ENCODE measurements around the gene SNRPD3.
"Not testable (repeated sequence)": the region's sequence is repeated elsewhere in the genome, so short reads cannot be mapped to it uniquely, and the experiment has no call there.

The SNRPD3 gene

DNA sequence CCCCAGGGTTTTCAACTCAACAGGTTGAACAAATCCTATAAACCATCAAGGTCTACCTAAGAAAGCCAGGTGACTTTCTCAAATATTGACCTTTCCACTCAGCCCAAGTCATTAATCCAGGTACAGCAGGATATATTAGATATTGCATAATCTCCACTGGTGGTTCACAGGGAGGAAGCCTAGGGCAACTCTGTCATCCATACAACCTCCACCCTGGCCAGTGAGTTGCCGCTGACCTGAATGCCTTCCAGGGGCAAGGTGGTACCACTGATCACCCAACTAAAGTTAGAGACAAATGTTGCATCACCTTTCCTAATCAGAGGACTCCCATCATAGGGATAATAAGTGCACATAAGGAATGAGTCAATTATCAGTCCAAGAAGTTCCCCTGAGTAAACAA, 23.7 kb upstream of the SNRPD3 start:
- no peak for DNase-seq (ENCODE audit: low read depth)

DNA sequence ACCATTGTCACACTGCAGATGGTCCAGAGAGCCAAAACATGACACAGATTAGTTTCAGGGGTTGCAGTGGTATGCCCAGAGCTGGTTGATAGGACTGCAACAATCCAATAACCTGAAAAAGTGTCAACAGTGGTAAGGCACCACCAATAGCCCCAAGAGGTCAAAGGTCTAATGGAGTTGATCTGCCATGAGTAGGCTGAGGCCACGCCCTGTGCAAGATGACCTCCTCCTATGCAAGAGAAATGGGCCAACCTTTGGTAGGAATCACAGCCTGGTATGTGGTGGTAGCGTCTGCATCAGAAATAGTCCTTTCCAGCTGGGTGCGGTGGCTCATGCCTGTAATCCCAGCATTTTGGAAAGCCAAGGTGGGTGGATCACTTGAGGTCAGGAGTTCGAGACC, 20.5 kb upstream of the SNRPD3 start:
- DNase-seq (ENCODE audit: low read depth) = no peak

DNA sequence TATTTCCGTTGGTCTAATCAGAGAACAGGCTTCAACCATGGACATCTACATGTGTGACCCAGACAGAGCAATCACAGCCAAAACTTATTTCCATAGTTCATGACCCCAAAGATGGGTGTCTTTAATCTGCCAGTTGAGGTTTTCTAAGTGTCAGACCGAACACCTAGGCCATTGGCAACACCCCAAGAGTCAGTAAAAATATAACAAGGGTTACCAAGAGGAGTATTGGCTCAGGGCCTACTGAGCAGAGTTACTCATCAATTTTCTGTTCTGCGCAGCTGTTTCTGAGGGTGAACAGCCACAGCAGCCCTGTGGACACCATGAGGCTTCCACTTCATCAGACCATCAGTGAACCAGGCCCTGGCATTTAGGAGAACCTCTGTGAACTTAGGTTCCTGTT, 19.7 kb upstream of the SNRPD3 start:
- no peak for DNase-seq (ENCODE audit: low read depth)

DNA sequence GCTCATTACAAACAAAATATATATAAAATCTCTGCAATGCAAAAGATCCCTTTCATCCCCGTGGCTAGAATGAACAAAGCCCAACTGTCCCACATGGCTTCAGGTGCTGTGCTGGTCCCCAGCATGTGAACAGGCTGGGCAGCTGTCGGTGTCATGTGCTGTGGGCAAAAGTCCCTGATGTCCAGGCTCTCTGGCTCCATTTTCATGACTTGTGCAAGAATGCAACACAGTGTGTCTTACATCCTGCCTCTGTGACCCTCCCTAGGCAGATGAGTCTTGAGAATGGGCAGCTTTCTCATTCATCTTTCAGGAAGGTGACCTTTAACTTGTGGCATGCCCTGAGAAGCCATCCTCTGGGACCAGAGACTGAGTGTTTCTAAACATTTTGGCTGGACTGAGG, 15.3 kb upstream of the SNRPD3 start:
- no peak for DNase-seq (ENCODE audit: low read depth)

DNA sequence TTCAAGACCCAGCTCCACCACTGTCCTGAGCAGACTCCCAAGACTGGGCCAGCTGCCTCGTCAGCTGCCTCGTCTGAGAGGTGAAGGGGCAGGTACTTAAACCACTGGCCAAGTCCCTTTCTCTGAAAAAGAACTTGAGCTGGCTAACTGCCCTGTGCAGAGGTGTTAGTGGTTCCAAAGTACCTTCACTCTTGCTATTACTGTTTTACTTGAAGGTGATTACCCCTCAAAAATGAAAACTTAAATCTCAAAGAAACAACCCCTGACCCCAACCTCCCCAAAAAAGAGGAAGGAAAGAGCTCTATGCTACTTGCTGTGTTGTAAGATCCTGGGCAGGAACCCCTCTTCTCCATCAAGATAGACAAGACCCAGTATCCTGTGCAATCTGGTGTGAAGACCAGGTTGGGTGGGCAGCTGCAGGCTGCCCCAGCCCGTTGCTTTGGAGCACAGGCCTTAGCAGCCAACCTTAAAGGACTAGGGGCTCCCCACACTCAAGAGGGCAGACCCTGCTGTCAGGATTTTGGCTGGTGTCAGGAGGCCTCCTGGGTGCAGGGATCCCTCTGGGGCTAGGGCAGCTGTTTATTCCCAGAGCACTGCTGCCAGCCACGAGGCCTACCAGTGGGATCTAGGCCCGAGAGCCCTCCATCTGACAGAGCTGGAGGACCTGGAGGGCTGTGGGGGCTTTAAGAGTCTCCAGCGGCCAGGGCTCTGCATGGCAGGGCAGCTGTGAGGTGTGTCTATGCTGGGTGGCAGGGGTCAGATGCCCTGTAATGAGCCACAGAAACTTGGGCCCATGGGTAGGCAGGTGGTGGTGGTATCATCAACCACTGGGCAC, 13.9 kb upstream of the SNRPD3 start:
- DNase-seq (ENCODE audit: low read depth) = no peak

DNA sequence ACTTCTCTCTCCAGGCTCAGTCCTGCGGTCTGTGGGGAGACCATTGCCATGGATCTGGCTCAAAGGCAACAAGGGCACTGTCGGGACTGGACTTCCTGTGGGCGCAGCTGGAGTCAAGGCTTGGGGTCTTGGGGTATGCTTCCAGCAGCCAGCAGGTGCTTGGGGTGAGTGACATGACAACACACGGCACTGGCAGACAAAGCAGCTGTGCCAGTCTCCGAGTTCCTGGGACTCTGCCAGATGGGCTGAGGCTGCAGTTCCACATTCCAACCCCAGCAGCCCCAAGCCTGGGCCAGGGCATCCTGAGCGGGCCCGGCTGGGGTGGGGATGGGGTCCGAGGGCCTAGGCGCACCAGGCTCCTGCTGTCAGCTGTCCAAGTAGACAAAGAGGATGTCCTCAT, 13.2 kb upstream of the SNRPD3 start:
- no peak for DNase-seq (ENCODE audit: low read depth)

DNA sequence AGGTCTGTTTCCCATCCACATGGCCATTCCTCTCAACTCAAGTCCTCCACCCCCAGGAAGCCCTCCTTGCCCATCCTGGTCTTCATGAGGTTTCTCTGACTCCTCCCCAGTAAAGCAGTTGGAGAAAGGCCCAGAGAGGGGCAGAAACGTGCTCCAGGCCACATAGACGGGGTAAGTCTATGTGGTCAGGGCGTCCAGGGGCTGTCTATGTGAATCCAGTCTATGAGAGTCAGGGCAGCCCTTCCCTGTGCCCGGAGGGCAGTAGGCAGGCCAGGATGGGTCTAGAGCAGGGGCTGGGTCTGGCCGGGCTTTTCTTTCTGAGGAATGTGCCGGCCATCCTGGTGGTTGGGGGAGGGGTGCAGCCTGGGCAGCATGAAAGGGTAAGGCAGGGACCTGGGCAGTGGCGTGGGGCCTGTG, 12.6 kb upstream of the SNRPD3 start:
- no peak for DNase-seq (ENCODE audit: low read depth)

DNA sequence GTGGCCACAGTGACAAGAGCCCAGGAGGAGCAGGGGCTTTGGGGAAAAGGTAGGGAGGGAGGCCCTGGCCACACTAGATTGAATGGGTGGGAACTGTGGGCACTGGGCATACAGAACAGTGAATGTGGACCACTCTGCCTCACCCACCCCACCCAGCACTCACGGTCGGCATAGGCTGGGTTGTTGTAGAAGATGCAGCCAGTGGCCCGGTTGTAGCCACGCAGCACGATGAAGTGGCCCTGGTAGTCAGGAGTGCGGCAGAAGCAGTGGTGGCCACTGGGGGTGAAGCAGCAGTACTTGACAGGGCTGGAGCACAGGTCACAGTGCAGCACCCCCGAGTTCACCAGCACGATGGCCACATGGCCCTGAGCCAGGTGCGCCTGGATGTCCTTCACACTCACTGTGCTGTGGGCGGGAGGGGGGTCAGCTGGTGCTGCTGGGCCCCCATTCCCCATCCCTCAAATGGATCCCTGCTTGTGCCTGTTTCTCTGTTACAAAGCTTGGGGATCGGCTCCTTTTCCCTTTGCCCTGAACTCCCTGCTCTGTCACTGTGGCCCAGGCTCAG, 12.0 kb upstream of the SNRPD3 start:
- no peak for DNase-seq (ENCODE audit: low read depth)

DNA sequence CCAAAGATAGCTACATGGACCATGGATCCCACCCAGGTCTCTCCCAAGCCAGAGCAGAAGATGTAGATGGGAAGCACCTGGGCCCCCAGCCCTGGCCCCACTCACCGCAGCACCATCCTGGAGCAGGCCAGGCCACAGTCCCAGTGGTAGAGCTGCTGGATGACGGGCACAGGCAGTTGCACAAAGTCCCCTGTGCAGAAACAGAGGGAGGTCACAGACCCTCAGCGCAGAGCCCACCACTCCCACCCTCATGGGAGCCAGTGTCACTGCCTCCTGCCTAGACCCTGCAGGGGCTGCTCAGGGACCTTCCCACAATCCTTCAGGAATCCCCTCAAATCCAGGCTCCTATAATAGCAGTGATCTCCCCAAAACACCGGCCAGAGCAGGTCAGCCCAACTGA, 7.0 kb upstream of the SNRPD3 start:
- no peak for DNase-seq (ENCODE audit: low read depth)

DNA sequence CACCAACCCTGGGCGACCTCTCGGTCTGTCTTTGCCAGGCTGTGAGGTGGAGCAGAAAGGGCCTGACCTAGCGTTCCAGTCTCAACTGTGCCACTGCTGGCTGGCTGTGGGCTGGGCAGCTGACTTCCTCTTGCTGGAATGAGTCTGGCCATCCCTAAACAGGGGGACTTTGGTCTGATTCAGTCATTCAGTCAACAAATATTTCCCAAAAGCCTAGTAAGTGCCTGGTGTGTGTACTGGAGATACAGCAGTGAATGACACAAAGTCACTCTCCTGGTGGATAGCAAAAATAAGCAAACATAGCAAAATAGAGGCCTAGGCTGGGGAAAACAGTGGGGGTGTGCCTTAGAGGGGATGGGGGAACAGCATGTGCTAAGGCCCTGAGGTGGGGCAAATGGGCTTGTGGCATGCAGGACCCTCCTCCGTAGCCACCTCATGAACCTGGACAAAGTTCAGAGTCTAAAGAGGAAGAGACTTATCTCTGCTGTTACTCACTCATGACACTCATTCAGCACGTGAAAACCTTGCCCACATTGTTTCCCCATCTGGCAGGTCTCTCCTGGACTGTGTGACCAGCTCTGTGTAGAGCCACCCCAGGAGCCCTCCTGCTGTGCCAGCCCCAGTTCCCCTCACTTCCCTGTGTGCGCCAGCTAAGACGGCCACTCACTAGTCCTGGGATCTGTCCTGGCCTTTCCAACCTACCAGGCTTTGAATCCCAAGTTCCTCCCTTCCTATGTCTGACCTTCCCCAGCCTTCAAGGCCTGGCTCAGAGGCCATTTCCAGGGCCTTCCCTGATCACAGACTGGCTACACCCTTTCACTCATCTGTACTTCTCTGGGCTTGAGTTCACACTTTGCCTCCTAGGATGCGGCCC, 5.5 kb upstream of the SNRPD3 start:
- no peak for DNase-seq (ENCODE audit: low read depth)

DNA sequence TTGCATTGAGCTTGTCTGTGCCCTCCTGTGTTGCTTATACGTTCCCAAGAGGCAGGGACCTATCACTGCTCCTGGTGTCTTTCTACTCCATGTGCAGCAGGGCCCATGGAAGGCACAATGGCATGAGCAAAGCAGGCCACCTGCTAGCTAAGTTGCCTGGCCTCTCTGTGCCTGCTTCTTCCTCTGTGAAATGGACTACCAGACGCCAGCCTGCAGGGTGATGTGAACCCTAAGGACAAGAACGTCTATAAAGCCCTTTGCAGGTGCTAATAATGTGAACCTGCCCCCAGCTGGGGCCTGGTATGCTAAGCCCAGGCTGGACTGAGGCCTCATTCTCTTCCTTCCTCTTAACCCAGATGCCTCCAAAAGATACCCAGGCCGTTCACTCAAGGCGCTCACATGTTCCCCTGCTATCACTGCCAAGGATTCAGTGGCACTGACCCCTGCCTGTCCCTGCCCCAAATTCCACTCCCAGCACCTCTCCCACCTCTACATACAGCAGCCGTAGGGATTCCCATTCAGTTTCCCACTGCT, 4.8 kb upstream of the SNRPD3 start:
- DNase-seq (ENCODE audit: low read depth) = no peak

DNA sequence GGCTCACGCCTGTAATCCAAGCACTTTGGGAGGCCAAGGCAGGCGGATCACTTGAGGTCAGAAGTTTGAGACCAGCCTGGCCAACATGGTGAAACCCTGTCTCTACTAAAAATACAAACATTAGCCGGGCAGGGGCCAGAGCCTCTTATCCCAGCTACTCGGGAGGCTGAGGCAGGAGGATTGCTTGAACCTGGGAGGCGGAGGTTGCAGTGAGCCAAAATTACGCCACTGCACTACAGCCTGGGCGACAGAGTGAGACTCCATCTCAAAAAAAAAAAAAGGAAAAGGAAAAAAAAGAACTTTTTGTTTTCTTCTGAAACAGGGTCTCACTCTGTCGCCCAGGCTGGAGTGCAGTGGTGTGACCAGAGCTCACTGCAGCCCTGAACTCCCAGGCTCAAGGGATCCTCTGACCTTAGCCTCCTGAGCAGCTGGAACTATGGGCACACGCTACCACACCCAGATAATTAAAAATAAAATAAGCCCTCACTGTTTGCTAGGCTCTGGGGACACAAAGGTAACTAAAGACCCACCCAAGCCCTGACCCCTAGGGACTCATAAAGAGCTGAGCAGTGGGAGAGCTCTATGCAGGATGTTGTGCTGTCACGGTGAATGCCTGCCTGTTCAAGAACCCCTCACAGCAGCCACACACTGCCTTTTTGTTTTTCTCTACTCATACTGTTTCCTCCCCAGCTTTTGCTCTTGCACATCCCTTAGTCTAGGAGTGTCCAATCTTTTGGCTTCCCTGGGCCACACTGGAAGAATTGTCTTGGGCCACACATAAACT, 3.1 kb upstream of the SNRPD3 start:
- not testable (repeated sequence) for DNase-seq (ENCODE audit: low read depth)

DNA sequence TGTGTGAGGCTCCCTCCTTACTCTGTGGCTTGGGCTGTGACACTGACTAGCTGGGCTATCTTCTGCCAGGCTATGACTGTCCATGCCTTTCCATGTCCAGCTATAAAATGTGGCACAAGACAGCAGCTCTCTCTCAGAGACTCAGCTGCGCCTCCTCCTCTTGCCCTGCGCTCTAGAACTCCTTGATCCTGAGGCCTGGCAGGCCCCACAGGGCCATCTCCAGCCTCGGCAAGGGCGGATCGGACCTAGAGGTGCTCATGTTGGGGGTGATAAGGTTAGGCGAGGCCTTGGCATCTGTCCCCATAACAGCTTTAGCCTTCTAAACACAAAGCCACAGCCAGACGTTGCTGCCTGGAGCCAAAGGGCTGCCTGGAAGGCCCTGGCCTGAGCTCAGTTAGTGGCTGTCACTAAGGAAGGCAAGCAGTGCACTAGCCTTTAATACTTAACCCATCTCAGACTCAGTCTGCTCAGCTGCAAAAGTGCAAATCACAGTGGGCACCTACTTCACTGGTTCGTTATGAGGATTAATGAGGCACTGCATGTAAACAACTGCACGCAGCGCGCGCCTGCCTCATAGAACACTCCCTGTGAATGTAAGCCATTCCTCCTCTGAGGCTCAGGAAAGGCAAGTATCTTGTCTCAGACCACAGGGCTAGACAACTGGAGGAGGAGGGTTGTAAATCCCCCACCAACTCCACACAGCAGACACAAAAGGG, 2.0 kb upstream of the SNRPD3 start:
- DNase-seq (ENCODE audit: low read depth) = peak; percentile 40

DNA sequence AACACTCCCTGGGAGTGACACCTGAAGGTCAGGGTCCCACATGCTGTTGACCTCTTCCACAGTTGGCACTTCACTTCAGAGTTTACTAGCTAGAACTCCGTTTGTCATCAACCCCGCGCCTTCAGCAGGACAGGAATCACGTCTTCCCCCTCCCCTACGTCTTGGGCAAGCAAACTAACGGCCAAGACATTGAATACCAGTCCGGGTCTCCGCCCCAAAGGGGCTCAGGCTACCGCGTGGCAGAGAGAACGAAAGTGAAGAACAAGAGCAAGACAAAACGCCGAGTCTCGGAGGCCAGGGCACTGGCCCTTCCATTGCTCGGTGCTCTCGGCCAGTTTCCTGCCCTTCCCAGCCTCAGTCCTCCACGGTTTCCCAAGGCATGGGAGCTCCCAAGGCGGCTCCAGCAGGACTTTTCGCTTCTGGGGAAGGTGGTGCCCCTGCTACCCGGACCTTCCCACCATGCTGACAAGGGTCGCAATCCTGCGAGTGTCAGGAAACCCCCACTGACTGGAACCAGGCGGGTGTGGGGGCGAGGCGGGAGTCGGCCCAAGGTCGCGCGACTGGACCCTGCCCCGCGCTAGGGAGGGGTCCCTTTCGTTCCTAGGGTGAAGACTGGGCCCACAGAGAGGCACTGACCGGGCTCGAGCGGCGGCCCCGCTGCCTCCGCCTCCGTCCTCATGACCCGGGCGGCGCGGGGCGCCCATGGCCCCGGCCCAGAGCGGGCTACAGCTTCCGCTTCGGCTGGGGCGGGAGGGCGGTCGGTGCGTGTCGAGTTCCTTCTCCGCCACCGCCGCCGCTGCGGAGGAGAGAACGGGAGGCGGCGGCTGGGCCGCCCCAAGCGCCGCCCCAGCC, 1.3 kb upstream of the SNRPD3 start, which contains the start of gene GUCD1:
Gene GUCD1 (minus strand): TSS at position 826 of the 852 bp plus-strand sequence. CDS start 147 bp downstream, at position 679.
- DNase-seq (ENCODE audit: low read depth) = peak; percentile 63

DNA sequence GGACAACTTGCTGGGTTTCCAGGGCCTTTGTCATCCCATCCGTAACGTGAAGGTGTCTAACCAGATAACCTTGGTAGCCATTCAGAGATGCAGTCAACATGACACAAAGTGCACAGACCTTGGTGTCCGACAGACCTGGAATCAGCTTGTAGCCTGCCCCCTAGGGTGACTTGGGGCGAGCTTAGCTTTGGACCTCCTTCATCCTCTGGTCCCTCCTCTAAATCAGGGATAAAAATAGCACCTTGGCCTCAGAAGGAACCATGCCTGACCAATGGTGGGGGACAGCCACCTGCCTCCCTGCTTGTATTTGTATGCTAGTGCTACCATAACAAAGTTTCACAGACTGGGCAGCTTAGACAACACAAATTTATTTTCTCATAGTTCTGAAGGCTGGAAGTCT, 3.7 kb downstream of the SNRPD3 start:
- no peak for DNase-seq (ENCODE audit: low read depth)

DNA sequence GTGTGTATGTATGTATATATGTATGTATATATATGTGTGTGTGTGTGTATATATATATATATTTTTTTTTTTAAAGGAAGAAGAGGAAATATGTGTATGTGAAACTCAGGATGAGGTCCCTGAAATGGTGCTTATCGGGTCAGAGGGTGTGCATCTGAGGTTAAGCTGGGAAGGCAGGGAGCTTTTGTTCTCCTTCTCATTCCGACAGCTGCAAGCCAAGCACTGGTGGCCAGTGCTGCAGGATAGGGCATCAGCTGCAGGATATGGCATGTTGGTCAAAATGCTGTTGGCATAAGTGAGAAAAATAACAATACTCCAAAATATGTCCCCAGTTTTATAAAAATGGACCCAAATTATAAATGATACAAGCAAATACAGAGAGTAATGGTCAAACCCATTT, 7.4 kb downstream of the SNRPD3 start:
- no peak for DNase-seq (ENCODE audit: low read depth)

DNA sequence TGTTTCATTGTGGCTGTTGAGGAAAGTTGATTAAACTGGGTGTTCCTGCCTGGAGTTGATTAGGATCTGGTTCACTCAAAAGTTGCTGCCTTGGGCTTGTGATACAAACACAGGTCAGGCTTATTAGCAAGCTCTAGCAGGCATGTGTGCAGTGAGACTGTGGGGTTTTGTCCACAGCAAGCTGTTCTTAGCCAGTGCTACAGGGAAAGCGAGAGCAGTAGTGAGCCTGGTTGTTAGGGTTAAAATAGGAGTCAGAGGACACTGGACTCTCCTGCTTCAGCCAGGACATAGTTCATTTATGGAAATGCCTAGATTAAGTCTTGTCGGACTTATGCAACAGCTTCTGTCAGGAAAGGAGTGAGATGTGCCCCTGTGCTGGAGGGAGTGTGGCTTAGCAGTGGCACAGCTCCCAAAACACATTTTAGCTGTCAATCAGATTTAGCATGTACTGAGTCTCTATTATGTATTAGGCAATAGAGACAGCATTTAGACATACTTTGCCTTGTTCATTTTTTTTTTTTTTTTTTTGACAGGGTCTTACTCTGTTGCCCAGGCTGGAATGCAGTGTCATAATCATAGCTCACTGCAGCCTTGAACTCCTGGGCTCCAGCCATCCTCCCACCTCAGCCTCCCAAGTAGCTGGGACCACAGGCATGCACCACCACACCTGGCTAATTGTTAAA, 8.7 kb downstream of the SNRPD3 start:
- DNase-seq (ENCODE audit: low read depth) = no peak

DNA sequence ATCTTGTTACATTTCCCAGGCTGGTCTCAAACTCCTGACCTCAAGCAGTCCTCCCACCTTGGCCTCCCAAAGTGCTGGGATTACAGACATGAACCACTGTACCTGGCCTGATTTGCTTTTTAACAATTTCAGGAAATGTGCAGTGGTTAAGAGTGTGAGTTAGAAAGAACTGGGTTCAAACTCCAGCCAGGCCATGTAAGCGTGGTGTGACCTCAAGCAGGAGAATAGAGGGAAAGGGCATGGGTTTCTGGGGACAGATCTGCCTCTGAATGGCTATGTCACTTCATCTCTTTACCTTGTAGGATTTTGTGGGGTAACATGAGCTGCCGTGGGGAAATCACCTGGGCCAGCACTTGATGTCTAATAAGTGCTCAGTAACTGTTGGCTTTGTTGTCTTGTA, 9.3 kb downstream of the SNRPD3 start:
- no peak for DNase-seq (ENCODE audit: low read depth)

DNA sequence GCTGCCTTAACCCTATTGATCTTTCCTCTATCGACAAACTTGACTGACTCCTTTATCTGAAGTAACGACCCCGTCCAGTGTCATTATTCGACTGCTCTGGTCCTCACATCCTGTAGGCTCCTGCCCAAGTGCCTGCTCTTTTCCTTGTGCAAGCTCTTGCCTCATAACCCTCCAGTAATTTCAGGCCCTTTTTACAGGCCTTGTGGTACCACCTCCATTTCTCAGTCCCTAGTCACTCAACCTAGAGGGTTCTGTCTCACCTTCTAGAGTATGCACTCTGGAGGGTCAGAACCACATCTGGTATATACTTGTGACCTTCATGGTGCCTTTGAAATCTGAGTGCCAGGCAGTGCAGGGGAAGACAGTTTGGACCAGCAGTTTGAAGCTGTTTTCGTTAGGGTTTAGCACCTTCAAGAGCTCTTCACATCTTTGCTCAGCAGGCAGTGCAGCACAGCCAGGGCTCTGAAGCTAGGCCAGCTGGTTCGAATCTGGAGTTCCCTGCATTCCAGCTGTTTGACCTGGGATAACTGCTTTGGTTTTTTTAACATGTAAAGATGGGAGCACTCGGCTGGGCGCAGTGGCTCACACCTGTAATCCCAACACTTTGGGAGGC, 11.2 kb downstream of the SNRPD3 start:
- DNase-seq (ENCODE audit: low read depth) = no peak
